HG03575 (cell line): ENCODE results near the gene MT3.

Source experiments
- ATAC-seq: cut with Tn5 transposase; IDR thresholded peaks from one replicate; pipeline ENCODE4 v1.9.1; 2021; ENCODE audit not compliant: unreplicated experiment, insufficient number of reproducible peaks, low FRiP score; ENCODE audit errors: extremely low read depth

The MT3 gene

GRCh38 chr16:56640076-56640475, 50.7 kb downstream of the MT3 start:
- ATAC-seq: no peak
